Measurements from ENCODE around the gene RPL29. TPM values are rescaled to one million over a fixed set of nuclear protein-coding genes. Genes with fewer than 3 reads are reported as not detected.

Gene RPL29
- total and polyA plus RNA-seq, 2 of the 13 experiments (the other 11 are each of a cell fraction or from before 2014, with no cell fraction given) = 1,348 to 2,263 TPM

DNA sequence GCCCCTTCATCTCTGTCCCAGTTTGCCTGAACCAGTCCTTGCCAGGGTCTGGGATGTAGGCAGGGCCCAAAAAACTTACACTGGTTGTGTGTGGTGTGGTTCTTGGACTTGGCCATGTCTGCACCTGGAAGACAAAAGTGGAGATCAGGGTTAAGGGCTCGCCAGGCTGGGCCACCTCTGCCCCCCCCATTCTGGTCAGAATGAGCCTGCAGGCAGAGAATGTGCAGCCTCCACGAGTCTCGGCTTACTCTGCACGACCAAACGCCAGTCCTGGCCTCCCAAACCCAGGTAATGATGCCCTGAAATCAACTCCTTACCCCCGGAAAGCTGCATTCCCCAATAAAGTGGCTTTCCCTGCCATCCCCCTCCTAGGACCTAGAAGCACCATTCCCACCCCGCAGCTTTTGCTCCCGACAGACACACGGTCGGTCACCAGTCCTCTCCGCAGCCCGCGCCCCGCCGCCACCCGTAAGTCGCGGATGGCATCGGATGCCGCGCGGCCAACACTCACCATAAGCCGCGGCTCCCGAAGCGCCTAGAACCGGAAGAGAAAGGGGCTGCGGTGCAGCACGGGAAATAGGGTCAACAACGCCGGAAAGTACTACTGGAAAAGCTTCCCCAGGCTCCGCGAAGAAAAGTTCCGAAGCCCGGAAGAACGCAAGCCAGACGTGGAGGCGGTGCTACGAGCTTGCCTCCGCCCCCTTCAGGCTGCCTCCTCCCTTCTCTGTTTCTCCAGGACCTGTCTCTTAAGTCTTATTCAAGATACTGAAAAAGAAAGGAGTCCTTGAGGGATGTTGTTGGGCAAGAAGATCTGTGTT is at the start of gene RPL29 (continued):
- TF ChIP-seq ZNF441 (CRISPR knock-in tag; IDR thresholded peaks at IDR 0.05; ENCODE audit: borderline replicate concordance) (peak; percentile 66; the same call in 1 of the 2 replicates), MTA1 (CRISPR knock-in tag; IDR thresholded peaks at IDR 0.05; ENCODE audit: borderline replicate concordance) (peak; percentile 64; the same call in 1 of the 2 replicates), ZNF891 (CRISPR knock-in tag; IDR thresholded peaks at IDR 0.05) (peak; percentile 90; the same call in 1 of the 2 replicates), ZNF788 (CRISPR knock-in tag; IDR thresholded peaks at IDR 0.05; ENCODE audit: borderline replicate concordance) (peak; percentile 87; the same call in 1 of the 2 replicates), TP53 (CRISPR knock-in tag; conservative IDR thresholded peaks at IDR 0.05) (peak; percentile 84; the same call in 1 of the 2 replicates), RFXAP (CRISPR knock-in tag; IDR thresholded peaks at IDR 0.05; ENCODE audit: borderline replicate concordance) (peak; percentile 92; the same call in 1 of the 2 replicates), SP4 (CRISPR knock-in tag; IDR thresholded peaks at IDR 0.05) (peak; percentile 90), ZNF652 (CRISPR knock-in tag; IDR thresholded peaks at IDR 0.05; ENCODE audit: borderline replicate concordance, low read depth) (no peak), ZNF607 (CRISPR knock-in tag; IDR thresholded peaks at IDR 0.05; ENCODE audit: borderline replicate concordance) (0 out of 2 replicates have a peak, but pooled peaks have one; percentile 19), TEAD2 (CRISPR knock-in tag; IDR thresholded peaks at IDR 0.05) (no peak), SNRNP70 (IDR thresholded peaks at IDR 0.05; ENCODE audit: low read depth, low read length) (no peak), ZNF343 (CRISPR knock-in tag; IDR thresholded peaks at IDR 0.05) (no peak), STAG1 (CRISPR knock-in tag; IDR thresholded peaks at IDR 0.05) (no peak), KLF11 (CRISPR knock-in tag; IDR thresholded peaks at IDR 0.05) (peak; percentile 85; the same call in 1 of the 2 replicates), SP140L (CRISPR knock-in tag; IDR thresholded peaks at IDR 0.05; ENCODE audit: borderline replicate concordance) (peak; percentile 96), ZFP37 (CRISPR knock-in tag; IDR thresholded peaks at IDR 0.05; ENCODE audit: borderline replicate concordance) (no peak)
- TF ChIP-seq, protein P1, sequence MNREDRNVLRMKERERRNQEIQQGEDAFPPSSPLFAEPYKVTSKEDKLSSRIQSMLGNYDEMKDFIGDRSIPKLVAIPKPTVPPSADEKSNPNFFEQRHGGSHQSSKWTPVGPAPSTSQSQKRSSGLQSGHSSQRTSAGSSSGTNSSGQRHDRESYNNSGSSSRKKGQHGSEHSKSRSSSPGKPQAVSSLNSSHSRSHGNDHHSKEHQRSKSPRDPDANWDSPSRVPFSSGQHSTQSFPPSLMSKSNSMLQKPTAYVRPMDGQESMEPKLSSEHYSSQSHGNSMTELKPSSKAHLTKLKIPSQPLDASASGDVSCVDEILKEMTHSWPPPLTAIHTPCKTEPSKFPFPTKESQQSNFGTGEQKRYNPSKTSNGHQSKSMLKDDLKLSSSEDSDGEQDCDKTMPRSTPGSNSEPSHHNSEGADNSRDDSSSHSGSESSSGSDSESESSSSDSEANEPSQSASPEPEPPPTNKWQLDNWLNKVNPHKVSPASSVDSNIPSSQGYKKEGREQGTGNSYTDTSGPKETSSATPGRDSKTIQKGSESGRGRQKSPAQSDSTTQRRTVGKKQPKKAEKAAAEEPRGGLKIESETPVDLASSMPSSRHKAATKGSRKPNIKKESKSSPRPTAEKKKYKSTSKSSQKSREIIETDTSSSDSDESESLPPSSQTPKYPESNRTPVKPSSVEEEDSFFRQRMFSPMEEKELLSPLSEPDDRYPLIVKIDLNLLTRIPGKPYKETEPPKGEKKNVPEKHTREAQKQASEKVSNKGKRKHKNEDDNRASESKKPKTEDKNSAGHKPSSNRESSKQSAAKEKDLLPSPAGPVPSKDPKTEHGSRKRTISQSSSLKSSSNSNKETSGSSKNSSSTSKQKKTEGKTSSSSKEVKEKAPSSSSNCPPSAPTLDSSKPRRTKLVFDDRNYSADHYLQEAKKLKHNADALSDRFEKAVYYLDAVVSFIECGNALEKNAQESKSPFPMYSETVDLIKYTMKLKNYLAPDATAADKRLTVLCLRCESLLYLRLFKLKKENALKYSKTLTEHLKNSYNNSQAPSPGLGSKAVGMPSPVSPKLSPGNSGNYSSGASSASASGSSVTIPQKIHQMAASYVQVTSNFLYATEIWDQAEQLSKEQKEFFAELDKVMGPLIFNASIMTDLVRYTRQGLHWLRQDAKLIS (CRISPR knock-in tag; IDR thresholded peaks at IDR 0.05) = peak; percentile 90; the same call in 1 of the 2 replicates
- TF ChIP-seq, protein P2, sequence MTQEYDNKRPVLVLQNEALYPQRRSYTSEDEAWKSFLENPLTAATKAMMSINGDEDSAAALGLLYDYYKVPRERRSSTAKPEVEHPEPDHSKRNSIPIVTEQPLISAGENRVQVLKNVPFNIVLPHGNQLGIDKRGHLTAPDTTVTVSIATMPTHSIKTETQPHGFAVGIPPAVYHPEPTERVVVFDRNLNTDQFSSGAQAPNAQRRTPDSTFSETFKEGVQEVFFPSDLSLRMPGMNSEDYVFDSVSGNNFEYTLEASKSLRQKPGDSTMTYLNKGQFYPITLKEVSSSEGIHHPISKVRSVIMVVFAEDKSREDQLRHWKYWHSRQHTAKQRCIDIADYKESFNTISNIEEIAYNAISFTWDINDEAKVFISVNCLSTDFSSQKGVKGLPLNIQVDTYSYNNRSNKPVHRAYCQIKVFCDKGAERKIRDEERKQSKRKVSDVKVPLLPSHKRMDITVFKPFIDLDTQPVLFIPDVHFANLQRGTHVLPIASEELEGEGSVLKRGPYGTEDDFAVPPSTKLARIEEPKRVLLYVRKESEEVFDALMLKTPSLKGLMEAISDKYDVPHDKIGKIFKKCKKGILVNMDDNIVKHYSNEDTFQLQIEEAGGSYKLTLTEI (CRISPR knock-in tag; conservative IDR thresholded peaks at IDR 0.05) = no peak; the same call in 1 of the 2 replicates
- TF ChIP-seq, protein P3, sequence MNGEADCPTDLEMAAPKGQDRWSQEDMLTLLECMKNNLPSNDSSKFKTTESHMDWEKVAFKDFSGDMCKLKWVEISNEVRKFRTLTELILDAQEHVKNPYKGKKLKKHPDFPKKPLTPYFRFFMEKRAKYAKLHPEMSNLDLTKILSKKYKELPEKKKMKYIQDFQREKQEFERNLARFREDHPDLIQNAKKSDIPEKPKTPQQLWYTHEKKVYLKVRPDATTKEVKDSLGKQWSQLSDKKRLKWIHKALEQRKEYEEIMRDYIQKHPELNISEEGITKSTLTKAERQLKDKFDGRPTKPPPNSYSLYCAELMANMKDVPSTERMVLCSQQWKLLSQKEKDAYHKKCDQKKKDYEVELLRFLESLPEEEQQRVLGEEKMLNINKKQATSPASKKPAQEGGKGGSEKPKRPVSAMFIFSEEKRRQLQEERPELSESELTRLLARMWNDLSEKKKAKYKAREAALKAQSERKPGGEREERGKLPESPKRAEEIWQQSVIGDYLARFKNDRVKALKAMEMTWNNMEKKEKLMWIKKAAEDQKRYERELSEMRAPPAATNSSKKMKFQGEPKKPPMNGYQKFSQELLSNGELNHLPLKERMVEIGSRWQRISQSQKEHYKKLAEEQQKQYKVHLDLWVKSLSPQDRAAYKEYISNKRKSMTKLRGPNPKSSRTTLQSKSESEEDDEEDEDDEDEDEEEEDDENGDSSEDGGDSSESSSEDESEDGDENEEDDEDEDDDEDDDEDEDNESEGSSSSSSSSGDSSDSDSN (CRISPR knock-in tag; IDR thresholded peaks at IDR 0.05) = peak; percentile 75
- TF ChIP-seq, protein P4, sequence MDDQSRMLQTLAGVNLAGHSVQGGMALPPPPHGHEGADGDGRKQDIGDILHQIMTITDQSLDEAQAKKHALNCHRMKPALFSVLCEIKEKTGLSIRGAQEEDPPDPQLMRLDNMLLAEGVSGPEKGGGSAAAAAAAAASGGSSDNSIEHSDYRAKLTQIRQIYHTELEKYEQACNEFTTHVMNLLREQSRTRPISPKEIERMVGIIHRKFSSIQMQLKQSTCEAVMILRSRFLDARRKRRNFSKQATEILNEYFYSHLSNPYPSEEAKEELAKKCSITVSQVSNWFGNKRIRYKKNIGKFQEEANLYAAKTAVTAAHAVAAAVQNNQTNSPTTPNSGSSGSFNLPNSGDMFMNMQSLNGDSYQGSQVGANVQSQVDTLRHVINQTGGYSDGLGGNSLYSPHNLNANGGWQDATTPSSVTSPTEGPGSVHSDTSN (CRISPR knock-in tag; IDR thresholded peaks at IDR 0.05; ENCODE audit: borderline replicate concordance) = no peak

Data from HepG2 (cell line).